ENCODE data around the gene EFCAB6.

The EFCAB6 gene

GRCh38 chr22:43567691-43568324 lies 244.3 kb downstream of the EFCAB6 start:
- no peak overlapping the region for H3K4me3 ChIP-seq (replicated peaks; ENCODE audit: low read depth, low read length)
- no peak for DNase-seq (ENCODE audit: extremely low read depth, low read depth)
- no peak for TF ChIP-seq CTCF (IDR thresholded peaks at IDR 0.05; ENCODE audit: low read depth, low read length, missing control alignments)

- DNase-seq (ENCODE audit: extremely low read depth, low read depth), result no peak
- H3K4me3 ChIP-seq (replicated peaks; ENCODE audit: low read depth, low read length), result no peak overlapping the region
- TF ChIP-seq CTCF (IDR thresholded peaks at IDR 0.05; ENCODE audit: low read depth, low read length, missing control alignments), result no peak
Measured at GRCh38 chr22:43566561-43567332, 245.4 kb downstream of the EFCAB6 start.

- DNase-seq (ENCODE audit: extremely low read depth, low read depth), result no peak
- TF ChIP-seq CTCF (IDR thresholded peaks at IDR 0.05; ENCODE audit: low read depth, low read length, missing control alignments), result no peak
- H3K4me3 ChIP-seq (replicated peaks; ENCODE audit: low read depth, low read length), result no peak overlapping the region
Measured at GRCh38 chr22:43566021-43566420, 246.1 kb downstream of the EFCAB6 start.

- DNase-seq (ENCODE audit: extremely low read depth, low read depth), result no peak
- no peak for TF ChIP-seq CTCF (IDR thresholded peaks at IDR 0.05; ENCODE audit: low read depth, low read length, missing control alignments)
- no peak overlapping the region for H3K4me3 ChIP-seq (replicated peaks; ENCODE audit: low read depth, low read length)
Measured at GRCh38 chr22:43564859-43565258, 247.2 kb downstream of the EFCAB6 start.

- DNase-seq (ENCODE audit: extremely low read depth, low read depth), result no peak
- no peak overlapping the region for H3K4me3 ChIP-seq (replicated peaks; ENCODE audit: low read depth, low read length)
- no peak for TF ChIP-seq CTCF (IDR thresholded peaks at IDR 0.05; ENCODE audit: low read depth, low read length, missing control alignments)
Measured at GRCh38 chr22:43563571-43563970, 248.5 kb downstream of the EFCAB6 start.

- no peak overlapping the region for H3K4me3 ChIP-seq (replicated peaks; ENCODE audit: low read depth, low read length)
- no peak for TF ChIP-seq CTCF (IDR thresholded peaks at IDR 0.05; ENCODE audit: low read depth, low read length, missing control alignments)
- no peak for DNase-seq (ENCODE audit: extremely low read depth, low read depth)
Measured at GRCh38 chr22:43562843-43563242, 249.3 kb downstream of the EFCAB6 start.
